AG20443 (cell line): Measurements from ENCODE around the gene PNMA1.

Experiments used
- DNase-seq: peaks from one replicate; pipeline ENCODE4 v3.0.0; 2012; ENCODE audit warnings: low spot score, mixed read lengths

The PNMA1 gene, protein sequence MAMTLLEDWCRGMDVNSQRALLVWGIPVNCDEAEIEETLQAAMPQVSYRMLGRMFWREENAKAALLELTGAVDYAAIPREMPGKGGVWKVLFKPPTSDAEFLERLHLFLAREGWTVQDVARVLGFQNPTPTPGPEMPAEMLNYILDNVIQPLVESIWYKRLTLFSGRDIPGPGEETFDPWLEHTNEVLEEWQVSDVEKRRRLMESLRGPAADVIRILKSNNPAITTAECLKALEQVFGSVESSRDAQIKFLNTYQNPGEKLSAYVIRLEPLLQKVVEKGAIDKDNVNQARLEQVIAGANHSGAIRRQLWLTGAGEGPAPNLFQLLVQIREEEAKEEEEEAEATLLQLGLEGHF

DNA sequence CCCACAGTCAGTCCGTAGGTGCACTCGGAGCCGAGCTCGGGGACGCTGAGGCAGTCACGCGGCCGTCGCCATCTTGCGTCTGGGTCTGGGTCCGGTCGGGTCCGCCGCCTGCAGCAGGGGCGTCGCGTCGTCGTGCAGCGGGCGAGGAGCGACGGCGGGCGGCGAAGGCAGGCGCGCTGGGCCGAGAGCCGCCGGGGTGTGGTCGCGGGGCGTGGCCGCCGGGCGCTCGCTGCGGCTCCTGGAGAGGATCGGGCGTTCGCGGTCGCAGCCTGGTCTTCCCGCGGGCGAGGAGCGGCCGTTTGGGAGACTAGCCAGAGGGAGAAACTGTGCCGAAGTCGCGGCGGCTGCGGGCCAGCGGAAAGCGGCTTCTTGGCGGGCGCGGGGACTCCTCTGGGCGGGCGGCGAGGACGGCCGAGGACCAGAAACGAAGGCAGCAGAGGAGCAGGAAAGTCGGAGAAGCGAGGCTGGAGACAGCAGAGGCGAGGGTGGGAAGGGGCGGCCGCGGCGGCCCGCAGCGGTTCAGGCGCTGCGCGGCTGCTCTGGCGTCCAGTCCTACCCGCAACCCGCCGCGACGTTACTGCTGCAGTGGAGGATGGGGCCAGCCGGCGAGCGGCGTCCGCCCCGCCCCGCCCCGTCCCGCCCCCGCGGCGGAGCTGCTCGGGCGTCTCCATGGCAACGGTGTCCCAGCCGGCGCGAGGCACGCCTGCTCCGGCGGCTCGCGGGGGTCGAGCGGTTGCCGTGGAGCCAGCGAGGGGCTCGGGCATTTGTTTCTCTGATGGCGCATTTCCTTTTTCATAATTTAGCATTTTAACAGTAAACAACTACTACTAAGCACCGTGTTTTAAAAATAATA, at the start of gene PNMA1:
Gene PNMA1, minus strand, starts transcription at position 582 of the 853 bp plus-strand sequence. CDS start 745 bp downstream, outside the sequence.
- peak; percentile 98 for DNase-seq

DNA sequence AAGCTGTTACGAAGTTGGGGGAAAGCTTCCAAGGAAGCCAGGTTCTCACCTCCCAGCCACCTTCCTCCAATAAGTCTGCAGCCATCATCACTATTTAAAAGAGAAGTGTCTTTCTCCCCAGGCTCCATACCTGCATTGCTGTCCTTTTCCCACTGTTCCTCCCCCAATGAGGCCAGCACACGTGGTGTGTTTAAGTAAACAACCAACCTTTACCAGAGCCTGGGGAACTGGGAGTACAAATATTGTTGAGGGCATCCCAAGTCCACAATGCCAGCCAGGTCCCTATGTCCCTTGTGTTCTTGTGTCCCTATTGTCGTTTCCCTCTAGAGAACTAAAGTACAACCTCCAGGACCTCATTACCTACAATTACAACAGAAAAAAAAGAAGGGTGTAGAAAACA, 49.2 kb upstream of the PNMA1 start:
- DNase-seq: no peak

DNA sequence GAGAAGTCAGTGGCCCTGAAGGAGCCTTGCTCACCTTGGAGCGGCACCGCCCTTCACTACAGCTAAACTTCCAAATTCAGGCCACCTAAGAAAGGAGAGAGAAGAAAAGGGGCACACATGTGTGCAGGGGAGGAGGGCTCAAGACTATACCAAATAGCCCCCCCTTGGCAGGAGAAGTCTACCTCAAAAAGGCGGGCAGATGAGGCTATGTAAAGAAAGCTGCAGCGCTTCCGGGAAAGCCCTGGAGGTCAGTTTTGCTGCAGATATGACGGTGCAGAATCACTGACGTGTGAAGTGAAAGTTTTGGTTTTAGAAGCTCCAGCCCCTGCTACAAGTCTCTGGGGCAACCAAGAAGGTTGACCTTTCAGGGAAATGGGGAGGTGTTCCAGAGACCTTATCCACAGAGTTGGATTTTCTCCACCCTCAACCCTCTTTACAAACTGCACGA, 48.2 kb upstream of the PNMA1 start:
- no peak for DNase-seq

DNA sequence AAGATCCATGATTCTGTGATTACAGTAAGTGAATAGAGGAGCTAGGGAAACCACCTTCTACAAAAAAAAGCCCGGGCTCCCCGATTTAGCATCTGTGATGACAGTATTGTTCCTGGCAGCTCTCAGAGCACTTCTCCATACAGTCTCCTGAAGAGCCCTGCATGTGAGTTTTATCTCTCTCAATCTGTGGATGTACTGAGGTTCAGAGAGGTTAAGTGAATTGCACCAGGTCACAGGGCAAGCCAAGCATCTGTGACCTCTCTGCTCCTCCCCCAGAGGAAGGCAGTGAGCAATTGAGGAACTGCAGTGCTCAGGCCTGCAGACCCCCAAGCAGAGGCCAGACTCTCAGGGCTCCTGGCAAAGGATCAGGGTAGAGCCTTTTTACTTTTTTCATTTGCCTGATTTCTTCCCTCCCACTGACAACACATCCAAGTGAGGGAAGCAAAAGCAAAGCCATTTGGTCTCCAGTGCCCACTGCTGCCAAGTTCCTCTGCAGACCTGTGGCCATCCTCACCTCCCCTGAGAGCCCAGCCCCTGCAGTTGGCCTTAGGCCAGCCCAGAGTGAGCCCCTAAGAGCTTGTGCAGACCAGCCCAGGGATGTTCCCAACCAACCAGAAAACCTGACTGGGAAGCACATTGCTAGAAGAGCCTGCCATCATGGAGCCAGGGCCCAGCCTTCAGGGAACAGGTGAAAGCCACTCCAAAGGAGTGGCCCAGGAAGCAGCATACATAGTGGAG, 47.6 kb upstream of the PNMA1 start:
- DNase-seq: no peak

DNA sequence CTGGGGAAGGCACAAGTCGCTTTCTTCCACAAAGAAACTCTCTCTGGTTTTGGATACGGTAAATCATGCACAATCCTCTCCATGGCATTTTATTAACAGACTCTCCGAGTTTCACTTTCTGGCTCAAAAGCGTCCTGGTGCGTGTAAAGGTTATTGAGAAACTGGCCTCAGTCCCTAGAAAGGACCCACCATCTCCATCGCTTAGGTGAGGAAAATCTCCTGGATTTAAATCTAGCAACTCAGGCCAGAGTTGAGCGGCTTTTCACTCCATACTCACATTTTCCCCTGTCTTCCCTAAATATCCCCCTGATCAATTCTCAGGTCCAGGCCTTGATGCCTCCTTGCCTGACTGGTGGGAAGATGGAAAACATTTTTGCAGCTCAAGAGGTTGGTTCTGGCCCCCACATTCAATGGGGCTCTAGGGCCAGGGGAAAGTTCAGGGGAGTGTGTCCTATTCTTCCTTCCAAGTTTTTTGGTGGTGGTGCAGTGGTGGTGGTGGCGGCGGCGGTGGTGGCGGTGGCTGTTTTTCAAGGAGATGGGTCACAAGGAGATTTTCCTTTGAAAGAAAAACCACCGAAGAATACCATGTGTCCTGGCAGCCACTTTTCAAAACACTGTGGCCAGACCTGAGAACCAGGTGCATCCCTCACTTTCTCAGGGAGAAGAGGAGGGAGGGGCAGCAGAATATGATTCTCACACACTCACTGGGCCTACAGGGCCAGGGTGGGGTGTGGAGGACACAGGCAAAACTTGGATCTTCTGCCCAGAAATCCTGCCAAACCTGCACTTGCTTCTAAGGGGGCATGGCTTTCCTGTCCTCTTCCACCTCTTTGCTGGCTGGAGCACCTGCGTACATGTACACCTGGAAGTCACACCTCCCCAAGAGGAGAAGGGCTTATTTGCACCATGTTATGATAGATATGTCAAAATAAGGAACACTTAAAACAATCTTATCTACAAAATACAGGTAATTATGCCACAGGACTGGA, 46.7 kb upstream of the PNMA1 start:
- no peak for DNase-seq

DNA sequence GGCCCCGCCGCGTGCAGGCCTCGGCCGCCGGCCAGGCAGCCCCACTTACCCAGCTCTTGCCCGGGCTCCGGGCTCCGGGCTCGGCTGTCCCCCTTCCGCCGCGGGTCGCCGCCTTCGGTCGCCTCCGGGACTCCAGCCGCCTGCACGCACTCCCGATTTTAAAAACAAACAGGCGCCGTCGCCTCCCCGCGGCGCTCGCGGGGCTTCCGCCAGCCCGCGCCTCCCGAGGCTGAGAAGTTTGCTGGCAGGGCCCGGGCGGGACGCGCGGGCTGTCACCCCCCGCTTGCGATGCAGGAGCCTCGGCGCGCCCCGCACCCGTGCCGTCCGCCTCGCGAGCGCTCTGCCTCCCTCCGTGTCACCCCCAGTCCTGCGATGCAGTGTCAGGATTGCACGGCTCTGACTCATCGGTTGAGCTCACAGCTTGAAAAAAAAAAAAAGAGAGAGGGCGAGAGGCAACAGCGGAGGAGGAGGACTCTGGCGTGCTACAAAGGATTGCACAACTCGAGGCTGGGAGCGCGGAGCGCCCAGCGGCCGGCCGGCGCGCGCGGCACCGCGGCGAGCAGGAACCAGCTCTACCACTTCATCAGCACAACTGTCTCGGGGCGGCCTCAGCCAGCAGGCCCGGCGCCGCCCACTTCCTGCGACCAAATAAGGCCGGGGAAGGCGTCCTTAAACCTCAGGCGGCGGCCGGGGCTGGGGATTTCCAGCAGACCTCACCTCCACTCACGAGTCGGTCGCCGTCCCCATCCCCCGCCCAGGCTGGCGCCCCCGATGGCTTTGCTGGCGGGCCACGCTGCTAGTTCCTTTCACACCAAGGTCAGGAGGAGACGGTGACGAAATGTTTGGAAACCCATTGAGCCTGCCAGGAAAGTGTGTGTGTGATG, 45.8 kb upstream of the PNMA1 start:
- peak; percentile 96 for DNase-seq

DNA sequence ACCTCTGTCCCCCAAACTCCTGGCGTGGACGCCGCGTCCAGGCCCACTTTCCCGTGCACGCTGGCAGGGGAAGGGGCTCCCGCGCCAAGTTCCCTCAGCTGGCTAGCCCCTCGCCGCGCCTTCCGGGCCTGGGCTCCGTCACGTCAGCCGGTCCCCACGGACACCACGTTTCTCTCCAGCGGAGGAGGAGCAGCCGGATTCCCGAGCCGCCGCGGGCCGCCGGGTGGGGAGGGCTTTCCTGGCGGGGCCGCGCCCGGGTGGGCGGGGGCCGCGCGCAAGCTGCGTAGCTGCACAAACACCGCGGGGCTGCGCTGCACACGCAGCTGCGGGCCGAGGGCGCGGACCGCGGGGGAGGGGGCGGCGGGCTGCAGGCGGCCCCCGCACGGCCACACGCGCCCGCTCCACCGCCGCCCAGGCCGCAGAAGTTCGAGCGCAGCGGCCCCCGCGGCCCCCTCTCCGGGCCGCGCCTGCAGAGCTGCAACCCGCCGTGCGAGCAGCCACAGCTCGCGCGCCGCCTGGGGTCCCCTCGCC, 45.1 kb upstream of the PNMA1 start:
- DNase-seq: peak; percentile 80

DNA sequence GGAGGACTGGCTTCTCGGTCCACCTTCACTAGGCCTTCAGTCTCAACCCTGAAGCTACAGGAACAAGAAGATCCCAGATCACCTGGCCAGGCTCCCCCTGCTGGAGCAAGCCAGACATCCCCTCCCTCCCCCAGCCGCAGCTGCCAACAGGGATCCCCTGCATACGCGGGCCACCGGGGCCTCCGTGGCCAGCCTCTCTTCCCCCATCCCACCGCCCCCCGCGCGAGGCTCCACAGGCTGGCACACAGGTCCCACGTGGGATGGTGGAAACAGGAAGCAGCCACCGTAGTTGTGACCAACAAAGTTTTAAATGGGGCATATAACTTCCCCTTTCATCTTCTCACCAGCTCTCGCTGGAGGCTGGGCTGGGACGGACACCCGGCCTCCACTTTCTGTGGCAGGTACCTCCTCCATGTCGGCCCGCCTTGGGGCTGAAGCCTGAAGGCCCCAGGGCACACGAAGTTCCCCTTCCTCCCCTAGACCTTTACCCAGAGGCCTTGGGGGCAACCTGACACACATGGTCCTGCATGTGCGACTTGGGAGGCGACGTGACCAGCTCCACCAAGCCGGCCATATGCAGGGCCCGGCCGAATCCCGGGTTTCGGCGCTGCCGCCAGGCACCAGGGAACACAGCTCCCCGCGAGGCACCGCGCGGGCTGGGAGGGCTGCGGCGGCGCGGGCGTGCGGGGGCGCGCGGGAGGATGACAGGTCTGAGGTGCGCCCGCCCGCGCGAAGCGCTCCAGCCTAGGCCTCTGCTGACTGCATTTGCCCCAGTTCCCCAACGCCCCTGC, 44.4 kb upstream of the PNMA1 start:
- peak; percentile 21 for DNase-seq

DNA sequence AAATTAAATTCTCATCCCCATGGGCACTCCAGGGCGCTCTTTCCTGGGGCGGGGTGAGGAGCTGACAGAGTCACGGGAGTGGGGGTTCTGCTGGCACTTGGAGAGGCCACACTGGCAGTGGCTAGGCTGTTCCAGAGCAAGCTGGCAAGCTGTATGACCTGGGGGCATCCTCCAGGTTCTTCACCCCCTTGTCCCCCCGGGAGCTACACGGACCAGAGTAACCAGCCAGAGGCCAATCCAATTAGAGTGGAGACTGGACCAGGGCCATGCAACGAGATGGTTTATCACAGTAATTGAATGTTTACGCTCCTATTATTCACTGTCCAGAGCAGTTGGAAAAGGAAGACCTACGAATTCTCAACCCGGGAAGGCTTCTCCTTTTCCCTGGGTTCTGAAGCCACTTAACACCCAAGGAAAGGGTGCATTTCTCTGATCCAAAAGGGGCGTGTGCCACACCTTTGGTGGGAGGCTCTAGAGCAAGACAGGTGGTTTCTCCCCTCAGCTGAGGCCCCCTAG, 43.8 kb upstream of the PNMA1 start:
- DNase-seq: no peak

DNA sequence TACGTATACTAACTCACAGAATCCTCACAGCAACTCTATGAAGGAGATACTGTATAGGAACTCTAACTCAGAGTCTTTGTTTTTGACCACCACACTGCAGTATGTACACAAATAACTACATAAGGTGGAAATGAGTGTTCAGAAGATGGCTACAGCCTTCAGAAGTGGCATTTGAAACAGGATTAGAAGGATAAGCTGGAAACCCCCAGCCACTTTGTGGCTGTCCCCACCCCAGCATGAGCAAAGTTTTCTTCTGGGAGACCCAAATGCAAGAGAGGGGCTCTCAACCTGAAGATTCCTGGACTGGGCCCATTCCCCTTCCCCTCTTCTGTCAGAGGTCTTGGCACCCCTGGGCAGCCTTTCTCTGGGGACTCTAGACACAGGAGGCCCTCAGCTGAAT, 43.2 kb upstream of the PNMA1 start:
- DNase-seq: no peak

DNA sequence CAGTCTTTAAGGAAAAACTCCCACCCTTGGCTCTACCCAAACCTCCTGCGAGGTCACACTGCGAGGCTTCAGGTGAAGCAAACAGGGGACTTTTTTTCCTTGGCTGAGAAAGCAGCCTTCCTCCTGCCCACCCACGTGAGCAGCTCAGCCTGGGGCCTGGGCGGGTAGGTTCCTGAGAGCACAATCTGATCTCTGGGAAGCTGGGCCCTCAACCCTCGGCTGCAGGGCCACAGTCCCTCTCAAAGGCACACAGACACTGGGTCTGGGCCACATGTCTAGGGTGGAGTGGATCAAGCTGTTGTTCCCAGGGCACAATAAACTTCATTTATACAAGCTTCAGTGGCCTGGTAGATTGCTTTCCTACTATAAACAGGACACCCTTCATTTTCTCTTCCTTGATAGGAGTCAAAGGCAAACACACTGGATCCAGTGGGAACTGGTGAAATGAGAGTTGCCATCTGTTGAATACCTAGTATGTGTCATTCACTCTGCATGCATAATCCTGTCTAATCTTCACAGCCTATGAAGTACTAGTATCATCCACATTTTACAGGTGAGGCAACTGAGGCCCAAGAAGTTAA, 41.3 kb upstream of the PNMA1 start:
- DNase-seq: no peak

DNA sequence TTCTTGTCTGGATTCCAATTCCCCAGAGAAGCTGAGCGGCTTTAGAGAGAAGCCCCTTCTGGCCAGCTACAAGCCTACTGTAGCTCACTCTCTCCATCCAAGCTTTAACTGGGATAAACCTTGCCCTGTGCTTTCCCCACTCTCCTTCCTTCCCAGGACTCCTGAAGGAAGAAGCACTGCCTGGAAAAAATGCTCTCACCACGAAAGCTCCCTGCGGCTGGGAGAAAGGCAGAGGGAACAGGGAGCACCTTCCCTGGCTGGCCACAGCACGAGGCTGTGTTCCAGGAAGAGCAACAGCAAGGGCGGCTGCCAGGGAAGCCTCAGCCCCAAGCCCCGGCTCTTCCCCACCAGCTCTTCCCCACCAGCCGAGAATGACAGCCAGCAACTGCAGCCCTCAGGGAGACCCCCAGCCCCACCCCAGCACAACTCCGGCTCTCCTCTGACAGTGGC, 40.8 kb upstream of the PNMA1 start:
- peak; percentile 66 for DNase-seq

DNA sequence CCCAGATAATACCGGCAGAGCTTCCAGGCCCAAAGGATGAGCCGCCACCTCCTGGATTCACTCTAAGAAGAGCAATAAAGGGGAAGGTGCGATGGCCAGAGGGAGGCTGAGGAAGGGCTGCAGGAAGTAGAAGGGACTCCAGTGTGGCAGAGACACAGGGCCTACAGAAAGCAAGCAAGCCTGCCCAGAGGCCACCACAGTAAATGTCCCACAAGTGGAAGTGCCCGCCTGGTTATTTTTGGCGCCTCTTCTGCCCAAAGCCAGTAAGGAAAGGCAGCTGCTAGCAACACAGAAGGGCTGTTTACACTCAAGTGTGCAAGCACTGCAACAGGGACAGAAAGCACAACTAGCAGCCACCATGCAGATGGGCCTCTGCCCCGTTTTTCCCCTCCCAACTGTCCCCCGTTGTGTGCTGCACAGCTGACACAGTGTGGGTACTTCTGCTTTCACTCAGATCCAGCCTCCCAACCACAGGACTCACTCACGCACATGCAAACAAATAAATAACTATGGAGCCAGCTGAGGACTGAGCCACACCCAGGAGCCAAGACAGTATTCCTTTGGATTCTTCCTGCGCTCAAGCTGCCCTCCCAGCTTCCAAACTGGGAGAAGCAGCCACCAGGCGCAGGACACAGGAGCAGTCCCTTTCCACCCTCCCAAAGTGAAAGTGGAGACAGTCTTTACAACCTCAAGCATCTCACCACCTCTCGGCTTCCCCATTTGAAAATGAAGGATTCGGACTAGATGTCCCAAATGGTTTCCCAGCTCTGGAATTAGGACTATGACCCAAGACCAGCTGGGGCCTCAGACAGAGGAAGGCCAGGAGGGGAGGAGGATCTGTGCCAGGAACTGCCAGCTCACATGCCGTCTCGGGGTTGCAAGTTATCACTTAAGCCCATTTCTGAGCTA, 40.0 kb upstream of the PNMA1 start:
- DNase-seq: peak; percentile 60

DNA sequence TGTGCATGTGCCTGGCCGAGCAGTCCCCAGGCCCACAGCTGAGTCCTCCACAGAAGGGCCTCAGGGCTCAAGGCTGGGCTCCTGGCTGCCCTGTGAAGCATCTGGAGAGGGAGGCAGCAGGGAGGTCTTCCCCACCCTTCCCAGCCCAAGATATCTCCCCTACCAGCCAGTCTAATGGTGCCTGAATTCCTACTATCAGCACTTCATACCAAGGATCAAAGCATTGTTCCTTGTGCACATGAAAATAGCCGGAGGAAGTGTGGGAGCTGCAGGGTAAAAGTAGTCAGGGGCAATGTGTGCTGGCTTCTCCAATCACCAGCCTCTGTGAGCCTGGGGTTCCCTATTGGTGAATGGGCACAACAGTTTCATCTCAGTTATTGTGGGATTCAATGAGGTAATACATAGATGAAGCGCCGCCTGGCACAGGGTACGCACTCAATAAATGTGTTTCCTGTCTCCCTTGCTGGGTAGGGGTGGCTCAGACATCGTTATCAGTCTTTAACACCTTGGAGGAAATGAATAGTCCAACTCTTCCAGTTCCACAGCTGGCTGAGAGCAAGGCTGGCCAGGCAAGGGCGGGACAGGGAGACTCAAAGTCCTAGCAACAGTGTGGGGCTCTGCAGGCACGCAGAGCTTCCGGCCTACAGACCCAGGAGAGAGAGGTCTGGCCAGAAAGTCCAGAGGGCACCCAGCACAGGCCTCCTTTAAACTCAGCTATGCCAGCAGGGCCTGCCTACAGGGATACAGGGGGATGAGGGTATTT, 39.1 kb upstream of the PNMA1 start:
- DNase-seq: no peak

DNA sequence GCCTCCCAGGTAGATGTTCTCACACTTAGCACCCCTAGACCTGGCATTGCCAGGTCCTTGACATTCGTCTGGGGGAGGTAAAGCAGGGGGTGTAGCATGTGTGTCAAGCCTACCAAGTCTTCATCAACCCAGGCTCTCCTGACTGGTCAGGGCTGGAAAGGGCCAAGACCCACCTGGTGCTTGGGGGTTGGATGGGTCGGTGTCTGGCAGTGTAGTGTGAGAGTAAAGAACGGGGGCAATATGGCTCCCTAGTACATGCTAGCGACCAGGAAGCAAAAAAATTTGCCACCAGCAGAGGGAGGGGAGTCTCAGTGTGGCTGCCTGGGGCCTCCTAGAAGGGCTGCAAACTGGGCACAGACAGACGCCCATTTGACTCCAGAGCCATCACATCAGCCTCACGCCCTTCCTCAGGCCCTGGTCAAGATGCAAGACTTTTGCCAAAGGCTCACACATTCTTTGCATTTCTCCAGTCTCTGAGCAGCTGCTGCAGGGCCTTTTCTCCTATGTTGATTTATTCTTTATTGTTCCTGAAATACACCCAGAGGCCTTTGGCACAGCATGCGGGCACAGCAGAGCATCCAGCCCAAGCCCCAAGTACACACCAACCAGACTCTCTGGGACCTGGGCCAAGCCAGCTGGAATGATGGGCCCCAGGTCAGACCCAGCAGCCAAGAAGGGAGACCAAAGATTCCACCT, 38.3 kb upstream of the PNMA1 start:
- DNase-seq: peak; percentile 71

DNA sequence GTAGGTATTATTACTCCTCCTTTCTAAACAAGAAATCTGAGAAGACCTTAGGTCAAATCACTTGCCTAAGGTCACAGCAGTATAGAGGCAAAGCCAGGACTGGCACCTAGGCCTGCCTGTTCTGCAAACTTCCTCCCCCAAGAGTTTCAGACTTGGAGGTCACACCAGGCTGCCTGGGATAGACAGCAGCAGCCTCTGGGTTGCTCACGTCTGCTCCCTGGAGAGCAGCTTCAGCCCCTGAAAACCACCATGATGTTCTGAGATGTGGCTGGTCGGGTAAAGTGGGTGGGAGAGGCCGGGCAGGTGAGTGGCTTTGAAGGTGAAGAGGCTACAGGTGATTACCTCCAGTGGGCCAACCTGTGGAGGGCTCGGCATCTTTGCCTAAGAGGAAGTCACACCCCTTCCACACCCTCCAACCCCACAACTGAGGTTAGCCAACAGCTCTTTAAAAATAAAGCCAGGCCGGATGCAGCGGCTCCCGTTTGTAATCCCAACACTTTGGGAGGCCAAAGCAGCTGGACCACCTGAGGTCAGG, 37.0 kb upstream of the PNMA1 start:
- DNase-seq: no peak
